Measurements from ENCODE around the gene CRY2. TPM values are rescaled to one million over a fixed set of nuclear protein-coding genes. Genes with fewer than 3 reads are reported as not detected.

Gene CRY2
- polyA plus RNA-seq, 1 experiment, result 16.7 TPM

DNA sequence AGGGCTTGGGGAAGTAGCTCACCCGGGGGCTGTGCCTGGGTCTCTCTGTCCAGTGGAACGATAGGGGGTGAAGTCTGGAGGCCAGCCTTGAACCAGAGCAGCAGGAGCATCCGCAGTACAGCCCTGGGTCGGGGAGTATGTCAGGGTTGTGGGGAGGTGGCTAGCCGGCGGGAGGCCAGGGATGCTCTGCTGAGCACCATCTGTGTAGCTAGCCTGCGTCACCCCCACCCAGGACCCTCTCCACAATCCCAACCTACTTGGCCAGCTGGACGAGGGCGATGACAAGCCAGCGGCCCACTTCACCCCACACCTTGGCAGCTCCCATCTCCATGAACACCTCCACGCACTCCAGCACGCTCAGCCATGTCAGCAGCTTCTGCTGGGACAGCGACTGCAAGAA is 68.2 kb downstream of the CRY2 start:
- TF ChIP-seq, protein P1, sequence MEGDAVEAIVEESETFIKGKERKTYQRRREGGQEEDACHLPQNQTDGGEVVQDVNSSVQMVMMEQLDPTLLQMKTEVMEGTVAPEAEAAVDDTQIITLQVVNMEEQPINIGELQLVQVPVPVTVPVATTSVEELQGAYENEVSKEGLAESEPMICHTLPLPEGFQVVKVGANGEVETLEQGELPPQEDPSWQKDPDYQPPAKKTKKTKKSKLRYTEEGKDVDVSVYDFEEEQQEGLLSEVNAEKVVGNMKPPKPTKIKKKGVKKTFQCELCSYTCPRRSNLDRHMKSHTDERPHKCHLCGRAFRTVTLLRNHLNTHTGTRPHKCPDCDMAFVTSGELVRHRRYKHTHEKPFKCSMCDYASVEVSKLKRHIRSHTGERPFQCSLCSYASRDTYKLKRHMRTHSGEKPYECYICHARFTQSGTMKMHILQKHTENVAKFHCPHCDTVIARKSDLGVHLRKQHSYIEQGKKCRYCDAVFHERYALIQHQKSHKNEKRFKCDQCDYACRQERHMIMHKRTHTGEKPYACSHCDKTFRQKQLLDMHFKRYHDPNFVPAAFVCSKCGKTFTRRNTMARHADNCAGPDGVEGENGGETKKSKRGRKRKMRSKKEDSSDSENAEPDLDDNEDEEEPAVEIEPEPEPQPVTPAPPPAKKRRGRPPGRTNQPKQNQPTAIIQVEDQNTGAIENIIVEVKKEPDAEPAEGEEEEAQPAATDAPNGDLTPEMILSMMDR (IDR thresholded peaks at IDR 0.05; ENCODE audit: insufficient read depth, low read depth, low read length), result no peak
- H3K27me3 ChIP-seq (ENCODE audit: control insufficient read depth, insufficient read depth, low read length), result no peaks in the 10 kb centered on the region
- DNase-seq (ENCODE audit: low read depth), result no peak
- CTCF ChIA-PET, result no interaction called here
- H3K4me3 ChIP-seq (ENCODE audit: low read depth, low read length), result no peak overlapping the region
- POLR2A ChIA-PET, result interaction anchor here (0.6 kb wide), 1 partner anchor 14 kb away, joined by 3 read pairs; no protein-coding TSS in a partner anchor
- peaks cover 20% of the 10 kb centered on the region for H3K36me3 ChIP-seq (ENCODE audit: control insufficient read depth, insufficient read depth, low read length)

DNA sequence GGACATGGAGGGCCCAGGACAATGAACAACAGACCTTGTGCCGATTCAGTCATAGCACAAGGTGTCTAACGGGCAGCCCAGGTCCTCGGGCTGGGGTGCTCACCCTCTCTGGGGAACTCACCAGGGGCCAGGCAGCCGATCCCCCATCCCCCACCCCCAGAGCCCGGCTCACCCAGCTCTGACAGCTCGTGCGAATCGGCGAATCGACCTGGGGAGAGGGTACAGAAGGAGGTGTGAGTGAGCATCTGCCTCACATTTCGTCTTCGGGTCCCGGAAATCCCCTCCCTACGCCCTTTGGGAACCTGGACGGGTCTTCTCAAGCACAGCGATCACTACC is 70.0 kb downstream of the CRY2 start:
- peaks cover 18% of the 10 kb centered on the region for H3K36me3 ChIP-seq (ENCODE audit: control insufficient read depth, insufficient read depth, low read length)
- peaks cover 6% of the 10 kb centered on the region; the same call in 1 of the 2 replicates for H3K27me3 ChIP-seq (ENCODE audit: control insufficient read depth, insufficient read depth, low read length)
- H3K4me3 ChIP-seq (ENCODE audit: low read depth, low read length), result peak overlapping the region; percentile 90
- no peak for DNase-seq (ENCODE audit: low read depth)
- TF ChIP-seq, protein P1 (IDR thresholded peaks at IDR 0.05; ENCODE audit: insufficient read depth, low read depth, low read length), result no peak
- ChIA-PET POLR2A (no interaction called here), CTCF (no interaction called here)

DNA sequence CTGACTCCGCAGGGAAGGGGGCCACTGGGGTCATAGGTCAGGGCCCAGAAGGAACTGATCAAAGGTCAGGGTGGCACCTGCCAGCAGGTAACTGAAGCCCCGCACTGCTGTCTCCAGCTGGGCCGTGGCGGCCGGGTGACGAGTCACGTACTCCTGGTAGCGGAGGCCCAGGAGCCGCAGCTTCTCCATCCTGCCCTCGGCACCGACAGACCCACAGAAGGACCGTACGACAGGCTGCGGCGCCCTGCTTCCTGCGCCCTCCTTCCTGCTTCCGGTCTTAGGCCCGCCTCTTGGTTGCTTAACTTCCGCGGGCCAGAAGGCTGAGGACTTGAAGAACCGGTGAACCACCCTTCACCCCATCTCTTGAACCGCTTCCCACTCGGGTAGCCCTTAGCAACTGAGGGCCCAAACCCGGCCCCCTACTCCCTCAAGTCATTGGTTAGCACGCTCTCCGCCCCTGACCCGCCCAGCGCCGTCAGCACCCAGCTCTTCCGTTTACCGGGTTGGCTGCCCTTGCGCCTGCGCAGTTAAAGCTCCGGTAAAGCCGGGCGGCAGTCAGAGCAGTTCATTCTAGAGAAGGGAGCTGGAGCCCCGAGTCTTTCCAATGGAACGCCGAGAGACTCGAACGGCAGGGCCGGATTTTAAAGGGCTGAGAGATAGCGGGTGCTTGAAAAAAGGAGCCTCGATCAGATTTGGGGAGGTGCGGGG is 70.5 kb downstream of the CRY2 start, which contains the start of gene PEX16:
PEX16 (minus strand) TSS at position 255 of the 708 bp plus-strand sequence; CDS start at position 189, 66 bp downstream.
- peak; percentile 99 for DNase-seq (ENCODE audit: low read depth)
- peaks cover 18% of the 10 kb centered on the region for H3K36me3 ChIP-seq (ENCODE audit: control insufficient read depth, insufficient read depth, low read length)
- POLR2A ChIA-PET, result interaction anchor here (0.6 kb wide), 1 partner anchor 75 kb away, joined by 3 read pairs; no protein-coding TSS in a partner anchor
- TF ChIP-seq, protein P1 (IDR thresholded peaks at IDR 0.05; ENCODE audit: insufficient read depth, low read depth, low read length), result no peak
- H3K27me3 ChIP-seq (ENCODE audit: control insufficient read depth, insufficient read depth, low read length), result peaks cover 6% of the 10 kb centered on the region; the same call in 1 of the 2 replicates
- CTCF ChIA-PET, result interaction anchor here (0.8 to 1.3 kb wide), 3 partner anchors 9 to 92 kb away, joined by 3 to 6 read pairs (median 3); no protein-coding TSS in a partner anchor
- H3K4me3 ChIP-seq (ENCODE audit: low read depth, low read length), result peak within 1 kb of the TSS; percentile 90

DNA sequence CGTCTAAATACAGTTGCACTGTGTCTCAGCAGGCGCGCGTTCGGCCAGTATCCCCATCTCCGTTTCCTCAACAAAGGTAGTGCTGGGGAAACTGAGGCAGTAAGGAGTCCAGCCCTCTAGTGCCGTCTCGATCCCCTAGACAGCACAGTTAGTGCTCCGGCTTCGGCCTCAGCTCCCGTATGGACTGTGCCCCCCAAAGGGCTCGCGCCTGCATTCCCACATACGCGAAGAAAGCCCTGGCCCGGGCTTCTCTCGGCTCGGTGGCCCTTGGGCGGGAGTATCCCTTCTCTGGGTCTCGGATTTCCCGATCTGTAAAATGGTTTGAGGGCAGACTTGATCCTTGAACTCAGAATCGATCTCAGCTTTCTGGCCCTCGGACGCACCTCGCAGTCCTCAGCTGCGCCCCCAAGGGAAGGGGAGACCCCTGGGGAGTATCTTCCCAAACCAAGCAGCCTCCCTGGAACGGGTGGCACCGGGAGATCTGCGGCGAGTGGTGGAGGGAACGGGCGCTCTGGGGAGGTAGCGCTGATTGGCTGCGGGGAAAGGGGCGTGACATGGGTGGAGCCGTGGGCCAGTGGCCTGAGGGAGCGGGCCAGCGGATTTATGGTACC is 71.2 kb downstream of the CRY2 start:
- CTCF ChIA-PET, result interaction anchor here (0.8 to 1.3 kb wide), 3 partner anchors 8 to 92 kb away, joined by 3 to 6 read pairs (median 3); no protein-coding TSS in a partner anchor
- peaks cover 16% of the 10 kb centered on the region for H3K36me3 ChIP-seq (ENCODE audit: control insufficient read depth, insufficient read depth, low read length)
- POLR2A ChIA-PET, result no interaction called here

More for the DNA sequence above, 71.2 kb downstream of the CRY2 start:
- H3K27me3 ChIP-seq (ENCODE audit: control insufficient read depth, insufficient read depth, low read length), result peaks cover 10% of the 10 kb centered on the region
- peak overlapping the region; percentile 90 for H3K4me3 ChIP-seq (ENCODE audit: low read depth, low read length)
- no peak for DNase-seq (ENCODE audit: low read depth)
- TF ChIP-seq, protein P1 (IDR thresholded peaks at IDR 0.05; ENCODE audit: insufficient read depth, low read depth, low read length), result no peak

Measured in BJ (cell line).